Lower leg skin (tissue), 3 donors: ENCODE measurements around the gene BLMH.

ENCODE experiments used
- POLR2A ChIP-seq, 2 donors: fragments of 450-650 bp; IDR thresholded peaks; one replicate each; pipeline ENCODE4 v1.6.1; 2016 to 2017; ENCODE audit warnings: antibody characterized with exemption in 2 of 2, mild to moderate bottlenecking in 1 of 2, moderate library complexity in 1 of 2
- TF ChIP-seq, protein P1 (sequence below), 3 donors: fragments of 450-650 bp; IDR thresholded peaks; one replicate each; pipeline ENCODE4 v1.5.1; 2016; ENCODE audit warnings: antibody characterized with exemption in 3 of 3, mild to moderate bottlenecking in 3 of 3, moderate library complexity in 2 of 3

DNA sequence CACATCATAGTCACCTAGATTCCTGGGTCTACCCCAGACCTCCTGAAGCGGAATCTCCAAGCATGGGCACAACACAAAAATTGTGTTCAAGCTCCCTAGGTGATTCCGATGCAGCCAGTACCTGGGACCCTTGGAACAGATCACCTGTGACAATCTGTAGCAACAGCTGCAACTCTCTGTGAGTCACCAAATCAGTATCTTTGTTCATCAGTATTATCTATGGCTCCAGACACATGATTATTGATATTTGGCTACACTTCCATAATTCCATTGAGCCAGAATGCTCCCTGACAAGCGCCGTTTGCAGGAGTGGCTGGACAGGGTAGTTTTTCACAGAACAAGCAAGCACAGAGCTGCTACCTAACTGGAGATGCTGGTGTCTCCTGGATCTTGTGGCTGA, 72.4 kb downstream of the BLMH start:
- TF ChIP-seq, protein P1, sequence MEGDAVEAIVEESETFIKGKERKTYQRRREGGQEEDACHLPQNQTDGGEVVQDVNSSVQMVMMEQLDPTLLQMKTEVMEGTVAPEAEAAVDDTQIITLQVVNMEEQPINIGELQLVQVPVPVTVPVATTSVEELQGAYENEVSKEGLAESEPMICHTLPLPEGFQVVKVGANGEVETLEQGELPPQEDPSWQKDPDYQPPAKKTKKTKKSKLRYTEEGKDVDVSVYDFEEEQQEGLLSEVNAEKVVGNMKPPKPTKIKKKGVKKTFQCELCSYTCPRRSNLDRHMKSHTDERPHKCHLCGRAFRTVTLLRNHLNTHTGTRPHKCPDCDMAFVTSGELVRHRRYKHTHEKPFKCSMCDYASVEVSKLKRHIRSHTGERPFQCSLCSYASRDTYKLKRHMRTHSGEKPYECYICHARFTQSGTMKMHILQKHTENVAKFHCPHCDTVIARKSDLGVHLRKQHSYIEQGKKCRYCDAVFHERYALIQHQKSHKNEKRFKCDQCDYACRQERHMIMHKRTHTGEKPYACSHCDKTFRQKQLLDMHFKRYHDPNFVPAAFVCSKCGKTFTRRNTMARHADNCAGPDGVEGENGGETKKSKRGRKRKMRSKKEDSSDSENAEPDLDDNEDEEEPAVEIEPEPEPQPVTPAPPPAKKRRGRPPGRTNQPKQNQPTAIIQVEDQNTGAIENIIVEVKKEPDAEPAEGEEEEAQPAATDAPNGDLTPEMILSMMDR (IDR thresholded peaks at IDR 0.05): no peak
- TF ChIP-seq POLR2A (IDR thresholded peaks at IDR 0.05): no peak
